SK-N-SH (cell line): ENCODE results near the gene GPR63. TPM values are rescaled to one million over a fixed set of nuclear protein-coding genes. Genes with fewer than 3 reads are reported as not detected.

Experiments used
- CTCF ChIA-PET: fragments of 300-600, 350-600 bp; formaldehyde crosslinking; extraction: SDS; loops from one replicate; lab custom pipeline; 2021; lab: Yijun Ruan, JAX
- POLR2A ChIA-PET: fragments of 350-600 bp; sonication (Branson Sonifier 250); formaldehyde crosslinking; extraction: SDS; loops from one replicate; lab custom pipeline; 2020; ENCODE audit warnings: antibody characterized with exemption, inconsistent platforms; lab: Yijun Ruan, JAX
- DNase-seq: peaks from one replicate; pipeline ENCODE4 v3.0.0; 2012
- H2AFZ ChIP-seq: fragments of 200-600 bp; sonication (generic); 2 replicates; pipeline ENCODE4 v1.8.1; 2016; ENCODE audit warnings: antibody characterized with exemption, mild to moderate bottlenecking, low read depth
- H3F3A ChIP-seq: fragments of 200-600 bp; sonication (generic); replicated peaks from 2 replicates; pipeline ENCODE3; 2016; ENCODE audit warnings: antibody characterized with exemption, mild to moderate bottlenecking; ENCODE audit not compliant: insufficient read depth
- H3K27ac ChIP-seq, 2 experiments: fragments of 200-500 bp in 1 of 2; fragments of 200-600 bp in 1 of 2; sonication (Bioruptor generic) in 1 of 2; sonication (generic), shearing (Covaris generic) in 1 of 2; 2 replicates each; pipeline versions ENCODE4 v1.5.1 to v1.6.1; 2014 to 2016; ENCODE audit warnings: low read depth in 2 of 2, inconsistent platforms in 1 of 2, low read length in 1 of 2, mild to moderate bottlenecking in 1 of 2, mixed read lengths in 1 of 2
- H3K27me3 ChIP-seq: fragments of 200-600 bp; sonication (generic), shearing (Covaris generic); 2 replicates; pipeline ENCODE4 v1.6.1; 2016; ENCODE audit warnings: mixed run types; ENCODE audit not compliant: insufficient read depth
- H3K36me3 ChIP-seq, 2 experiments: fragments of 200-500 bp in 1 of 2; fragments of 200-600 bp in 1 of 2; sonication (Bioruptor generic) in 1 of 2; sonication (generic) in 1 of 2; replicated peaks in 1 of 2; 2 replicates each; pipeline versions ENCODE3 to v1.5.1; 2014 to 2016; ENCODE audit warnings: low read length in 1 of 2, mild to moderate bottlenecking in 1 of 2; ENCODE audit not compliant: insufficient read depth in 2 of 2, control insufficient read depth in 1 of 2
- H3K4me1 ChIP-seq, 2 experiments: fragments of 200-500 bp in 1 of 2; fragments of 200-600 bp in 1 of 2; sonication (Bioruptor generic) in 1 of 2; sonication (generic), shearing (Covaris generic) in 1 of 2; 2 replicates each; pipeline versions ENCODE4 v1.5.1 to v1.6.1; 2014 to 2016; ENCODE audit warnings: low read depth in 1 of 2, low read length in 1 of 2, mixed run types in 1 of 2; ENCODE audit not compliant: insufficient read depth in 2 of 2, control insufficient read depth in 1 of 2
- H3K4me2 ChIP-seq: fragments of 200-600 bp; sonication (generic), shearing (Covaris generic); 2 replicates; pipeline ENCODE4 v1.6.1; 2017; ENCODE audit warnings: mixed run types
- H3K4me3 ChIP-seq, 2 experiments: fragments of 200-500 bp in 1 of 2; fragments of 200-600 bp in 1 of 2; sonication (Bioruptor generic) in 1 of 2; sonication (generic), shearing (Covaris generic) in 1 of 2; 2 replicates each; pipeline versions ENCODE4 v1.5.1 to v1.8.1; 2014 to 2016; ENCODE audit warnings: low read depth in 2 of 2, inconsistent platforms in 1 of 2, low read length in 1 of 2, mild to moderate bottlenecking in 1 of 2, mixed read lengths in 1 of 2, moderate library complexity in 1 of 2
- H3K79me2 ChIP-seq: fragments of 200-600 bp; sonication (generic); 2 replicates; pipeline ENCODE4 v1.8.1; 2017; ENCODE audit warnings: mild to moderate bottlenecking; ENCODE audit not compliant: insufficient read depth
- H3K9ac ChIP-seq: fragments of 200-600 bp; sonication (generic); 2 replicates; pipeline ENCODE4 v1.6.1; 2017; ENCODE audit warnings: mixed run types
- H3K9me2 ChIP-seq: fragments of 200-600 bp; sonication (generic); 2 replicates; pipeline ENCODE4 v1.6.1; 2017; ENCODE audit warnings: mixed run types
- H3K9me3 ChIP-seq: fragments of 200-600 bp; sonication (generic); 2 replicates; pipeline ENCODE4 v1.6.1; 2017; ENCODE audit warnings: mixed run types, mild to moderate bottlenecking, moderate library complexity
- H4K20me1 ChIP-seq: fragments of 200-600 bp; sonication (generic); 2 replicates; pipeline ENCODE4 v1.6.1; 2017; ENCODE audit warnings: mild to moderate bottlenecking, mixed run types; ENCODE audit not compliant: insufficient read depth
- EP300 ChIP-seq, 2 experiments: IDR thresholded peaks; 2 replicates each; pipeline versions ENCODE4 v1.4.0 to v1.6.1; 2012; ENCODE audit warnings: borderline replicate concordance in 1 of 2, low read depth in 1 of 2, low read length in 1 of 2
- GABPA ChIP-seq: IDR thresholded peaks from 2 replicates; pipeline ENCODE4 v1.4.0; 2012; ENCODE audit warnings: low read depth, mild to moderate bottlenecking
- MEF2A ChIP-seq: IDR thresholded peaks from 2 replicates; pipeline ENCODE4 v1.4.0; 2012; ENCODE audit warnings: low read depth, borderline replicate concordance
- MXI1 ChIP-seq: IDR thresholded peaks from 2 replicates; pipeline ENCODE4 v1.6.1; 2012; ENCODE audit warnings: mild to moderate bottlenecking, low read depth, low read length, improper control_type of control experiment
- NRF1 ChIP-seq: IDR thresholded peaks from 2 replicates; pipeline ENCODE4 v1.6.1; 2012; ENCODE audit warnings: low read depth, mild to moderate bottlenecking, low read length
- RAD21 ChIP-seq: IDR thresholded peaks from 2 replicates; pipeline ENCODE4 v1.6.1; 2012; ENCODE audit warnings: mild to moderate bottlenecking, low read length
- TAF1 ChIP-seq: IDR thresholded peaks from 2 replicates; pipeline ENCODE4 v1.6.1; 2012; ENCODE audit warnings: low read depth, mild to moderate bottlenecking, low read length, moderate library complexity, borderline replicate concordance
- TEAD4 ChIP-seq: IDR thresholded peaks from 2 replicates; pipeline ENCODE4 v1.4.0; 2012; ENCODE audit warnings: mild to moderate bottlenecking, borderline replicate concordance; ENCODE audit not compliant: insufficient read depth
- USF1 ChIP-seq: IDR thresholded peaks from 2 replicates; pipeline ENCODE4 v1.4.0; 2012; ENCODE audit warnings: low read depth, borderline replicate concordance
- WGBS: methylation state at CpG from one replicate; pipeline ENCODE4 v1.1.6; 2017; ENCODE audit warnings: low lambda C conversion rate; 5-methylcytosine and 5-hydroxymethylcytosine counted together
- polyA plus RNA-seq, 3 experiments: library from polyadenylated mRNA; depleted of rRNA; stranded (reverse); fragments of >200 nt; gene quantifications; 2 replicates each; pipeline ENCODE4 v1.2.3, GENCODE V29; 2012
- TF ChIP-seq, protein P1 (sequence below): fragments of 200-600 bp; sonication (generic); IDR thresholded peaks from 2 replicates; pipeline ENCODE4 v1.6.1; 2017; ENCODE audit warnings: antibody characterized with exemption, mild to moderate bottlenecking, moderate library complexity
- TF ChIP-seq, protein P2 (sequence below): IDR thresholded peaks from 2 replicates; pipeline ENCODE4 v1.4.0; 2012; ENCODE audit warnings: low read depth, borderline replicate concordance

The GPR63 gene
- polyA plus RNA-seq, 1 of the 3 experiments (the other 2 are of a cell fraction) = 0.53 TPM

DNA sequence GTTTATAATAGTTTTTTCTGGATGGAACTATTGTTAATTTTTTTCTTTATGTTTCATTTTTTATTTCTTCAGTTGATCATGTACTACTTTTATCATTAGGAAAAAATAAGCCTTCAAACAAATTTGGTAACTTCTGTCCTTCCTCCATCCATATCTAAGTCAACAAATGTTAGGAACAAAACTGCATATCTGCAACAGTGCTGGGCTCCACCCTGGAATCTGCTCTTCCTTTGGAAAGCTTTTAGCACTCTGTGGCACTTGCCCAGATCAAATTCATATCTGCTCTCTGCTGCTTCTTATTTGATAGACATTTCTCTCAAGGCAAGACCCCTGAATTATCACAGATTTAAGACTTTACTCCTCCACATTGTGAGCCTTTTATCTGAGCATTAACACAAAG lies 24.3 kb upstream of the GPR63 start:
- Histone ChIP-seq H3K36me3 (no peaks in the 10 kb centered on the region), H3K27ac (peak overlapping the region in 1 of 2 experiments; percentile 47; a peak in 2 of 4 replicates), H3K4me1 (peaks cover 0 to 5% of the 10 kb centered on the region in 2 experiments; a peak in 2 of 4 replicates), H3K27me3 (no peaks in the 10 kb centered on the region), H3K79me2 (no peaks in the 10 kb centered on the region), H2AFZ (no peak overlapping the region), H3K4me3 (no peak overlapping the region), H3K4me2 (no peak overlapping the region), H3K9me2 (no peaks in the 10 kb centered on the region), H4K20me1 (no peaks in the 10 kb centered on the region), H3K9me3 (no peaks in the 10 kb centered on the region), H3K9ac (no peak overlapping the region), H3F3A (no peaks in the 10 kb centered on the region)
- no peak for DNase-seq
- CTCF ChIA-PET = interaction anchor here (1.2 kb wide), 1 partner anchor 37 kb away, joined by 5 read pairs; no protein-coding TSS in a partner anchor
- POLR2A ChIA-PET = no interaction called here
- TF ChIP-seq, protein P1, sequence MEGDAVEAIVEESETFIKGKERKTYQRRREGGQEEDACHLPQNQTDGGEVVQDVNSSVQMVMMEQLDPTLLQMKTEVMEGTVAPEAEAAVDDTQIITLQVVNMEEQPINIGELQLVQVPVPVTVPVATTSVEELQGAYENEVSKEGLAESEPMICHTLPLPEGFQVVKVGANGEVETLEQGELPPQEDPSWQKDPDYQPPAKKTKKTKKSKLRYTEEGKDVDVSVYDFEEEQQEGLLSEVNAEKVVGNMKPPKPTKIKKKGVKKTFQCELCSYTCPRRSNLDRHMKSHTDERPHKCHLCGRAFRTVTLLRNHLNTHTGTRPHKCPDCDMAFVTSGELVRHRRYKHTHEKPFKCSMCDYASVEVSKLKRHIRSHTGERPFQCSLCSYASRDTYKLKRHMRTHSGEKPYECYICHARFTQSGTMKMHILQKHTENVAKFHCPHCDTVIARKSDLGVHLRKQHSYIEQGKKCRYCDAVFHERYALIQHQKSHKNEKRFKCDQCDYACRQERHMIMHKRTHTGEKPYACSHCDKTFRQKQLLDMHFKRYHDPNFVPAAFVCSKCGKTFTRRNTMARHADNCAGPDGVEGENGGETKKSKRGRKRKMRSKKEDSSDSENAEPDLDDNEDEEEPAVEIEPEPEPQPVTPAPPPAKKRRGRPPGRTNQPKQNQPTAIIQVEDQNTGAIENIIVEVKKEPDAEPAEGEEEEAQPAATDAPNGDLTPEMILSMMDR = no peak
- TF ChIP-seq EP300 (IDR thresholded peaks at IDR 0.05; ENCODE audit: borderline replicate concordance in 1 of 2, low read depth in 1 of 2, low read length in 1 of 2) = no peak
- TF ChIP-seq MXI1 = no peak
- no peak for TF ChIP-seq USF1
- TF ChIP-seq MEF2A = no peak
- no peak for TF ChIP-seq RAD21
- no peak for TF ChIP-seq TEAD4
- TF ChIP-seq NRF1 = no peak

GRCh38 chr6:96856856-96857255 lies 19.6 kb upstream of the GPR63 start:
- CTCF ChIA-PET = no interaction called here
- no peak overlapping the region for H3K4me2 ChIP-seq
- DNase-seq = no peak
- no peaks in the 10 kb centered on the region for H3K36me3 ChIP-seq
- TF ChIP-seq MEF2A (no peak), MXI1 (no peak), USF1 (no peak), TAF1 (no peak), EP300 (IDR thresholded peaks at IDR 0.05; ENCODE audit: borderline replicate concordance in 1 of 2, low read depth in 1 of 2, low read length in 1 of 2) (no peak), GABPA (no peak)
- TF ChIP-seq, protein P2, sequence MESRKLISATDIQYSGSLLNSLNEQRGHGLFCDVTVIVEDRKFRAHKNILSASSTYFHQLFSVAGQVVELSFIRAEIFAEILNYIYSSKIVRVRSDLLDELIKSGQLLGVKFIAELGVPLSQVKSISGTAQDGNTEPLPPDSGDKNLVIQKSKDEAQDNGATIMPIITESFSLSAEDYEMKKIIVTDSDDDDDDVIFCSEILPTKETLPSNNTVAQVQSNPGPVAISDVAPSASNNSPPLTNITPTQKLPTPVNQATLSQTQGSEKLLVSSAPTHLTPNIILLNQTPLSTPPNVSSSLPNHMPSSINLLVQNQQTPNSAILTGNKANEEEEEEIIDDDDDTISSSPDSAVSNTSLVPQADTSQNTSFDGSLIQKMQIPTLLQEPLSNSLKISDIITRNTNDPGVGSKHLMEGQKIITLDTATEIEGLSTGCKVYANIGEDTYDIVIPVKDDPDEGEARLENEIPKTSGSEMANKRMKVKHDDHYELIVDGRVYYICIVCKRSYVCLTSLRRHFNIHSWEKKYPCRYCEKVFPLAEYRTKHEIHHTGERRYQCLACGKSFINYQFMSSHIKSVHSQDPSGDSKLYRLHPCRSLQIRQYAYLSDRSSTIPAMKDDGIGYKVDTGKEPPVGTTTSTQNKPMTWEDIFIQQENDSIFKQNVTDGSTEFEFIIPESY = no peak
- TF ChIP-seq, all 33 proteins: peak for 0
- Histone ChIP-seq H3K9me2 (no peaks in the 10 kb centered on the region), H3K9me3 (no peaks in the 10 kb centered on the region), H3K4me1 (no peaks in the 10 kb centered on the region; a peak in 2 of 4 replicates), H3K4me3 (no peak overlapping the region), H3K27ac (no peak overlapping the region), H3K27me3 (no peaks in the 10 kb centered on the region), H2AFZ (no peak overlapping the region), H3K79me2 (no peaks in the 10 kb centered on the region), H3K9ac (no peak overlapping the region), H3F3A (no peaks in the 10 kb centered on the region), H4K20me1 (no peaks in the 10 kb centered on the region)
- POLR2A ChIA-PET = no interaction called here
- WGBS = 55% methylated on average over 1 of the region's 1 CpG
